Left kidney (tissue), 2 donors: ENCODE data around the gene BLVRB. TPM values are rescaled to one million over a fixed set of nuclear protein-coding genes. Genes with fewer than 3 reads are reported as not detected.
"Not testable (repeated sequence)": the region's sequence is repeated elsewhere in the genome, so short reads cannot be mapped to it uniquely, and the experiment has no call there.

ENCODE experiments used
- DNase-seq: peaks from one replicate; pipeline ENCODE4 v3.0.0-alpha.2; 2013
- polyA plus RNA-seq: library from polyadenylated mRNA; unstranded; fragments of 120-200 nt; gene quantifications from one replicate; pipeline ENCODE4 v1.2.1, GENCODE V29; 2013; ENCODE audit not compliant: insufficient read length

Gene BLVRB
- polyA plus RNA-seq, 1 donor: 26.7 TPM

DNA sequence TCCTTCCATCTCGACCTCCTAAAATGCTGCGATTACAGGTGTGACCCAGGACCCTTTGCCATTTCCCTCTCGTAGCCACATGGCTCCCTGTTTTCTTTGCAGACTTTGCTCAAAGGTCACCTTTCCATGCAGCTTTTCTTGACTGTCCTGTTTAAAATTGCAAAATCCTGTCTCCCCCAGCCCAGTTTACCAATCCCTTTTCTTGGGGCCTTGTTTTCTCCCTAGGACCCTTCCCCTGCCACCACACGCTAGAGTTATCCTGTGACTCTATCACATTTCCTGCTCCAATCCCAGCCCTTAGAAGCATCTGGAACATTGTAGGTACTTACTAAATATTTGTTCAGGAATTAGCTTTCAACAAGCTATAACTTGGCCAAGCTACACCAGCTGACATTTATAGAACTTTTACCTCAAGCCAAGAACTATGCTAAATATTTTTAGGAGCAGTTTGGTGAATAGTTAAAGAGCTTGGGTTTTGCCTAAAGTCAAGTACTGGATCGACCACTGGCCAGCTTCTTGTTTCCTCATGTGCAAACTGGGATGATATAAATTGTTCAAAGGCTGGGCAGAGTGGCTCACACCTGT is 12.3 kb downstream of the BLVRB start:
- no peak for DNase-seq

DNA sequence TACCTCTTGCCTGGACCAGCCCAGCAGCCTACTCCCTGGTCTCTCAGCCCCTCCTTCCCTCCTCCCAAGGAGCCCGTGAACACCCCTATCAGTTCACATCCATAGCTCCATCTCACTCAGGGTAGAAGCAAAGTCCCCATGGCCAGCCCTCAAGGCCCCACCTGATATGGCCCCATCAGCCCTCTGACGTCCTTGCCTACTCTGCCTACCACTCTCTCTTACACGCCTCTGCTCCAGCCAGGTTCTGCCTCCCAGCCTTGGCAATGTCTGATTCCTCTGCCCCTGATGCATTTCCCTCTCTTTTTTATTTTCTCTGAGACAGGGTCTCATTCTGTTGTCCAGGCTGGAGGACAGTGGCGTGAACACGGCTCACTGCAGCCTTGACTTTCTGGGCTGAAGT is 13.5 kb downstream of the BLVRB start:
- no peak for DNase-seq

DNA sequence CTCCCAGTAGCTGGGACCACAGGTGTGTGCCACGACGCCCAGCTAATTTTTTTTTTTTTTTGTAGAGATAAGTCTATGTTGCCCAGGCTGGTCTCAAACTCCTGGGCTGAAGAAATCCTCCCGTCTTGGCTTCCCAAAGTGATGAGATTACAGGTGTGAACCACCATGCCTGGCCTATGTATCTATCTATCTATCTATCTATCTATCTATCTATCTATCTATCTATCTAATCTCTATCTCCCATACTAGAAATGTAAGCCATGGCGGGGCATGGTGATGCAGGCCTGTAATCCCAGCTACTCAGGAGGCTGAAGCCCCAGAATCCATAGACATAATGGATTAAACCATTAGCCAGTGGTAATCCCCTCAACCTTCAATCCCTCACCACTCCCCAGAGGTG is 14.9 kb downstream of the BLVRB start:
- DNase-seq: no peak

GRCh38 chr19:40449506-40449905 is 16.0 kb downstream of the BLVRB start:
- no peak for DNase-seq

GRCh38 chr19:40446263-40446784 is 19.2 kb downstream of the BLVRB start:
- DNase-seq: no peak

DNA sequence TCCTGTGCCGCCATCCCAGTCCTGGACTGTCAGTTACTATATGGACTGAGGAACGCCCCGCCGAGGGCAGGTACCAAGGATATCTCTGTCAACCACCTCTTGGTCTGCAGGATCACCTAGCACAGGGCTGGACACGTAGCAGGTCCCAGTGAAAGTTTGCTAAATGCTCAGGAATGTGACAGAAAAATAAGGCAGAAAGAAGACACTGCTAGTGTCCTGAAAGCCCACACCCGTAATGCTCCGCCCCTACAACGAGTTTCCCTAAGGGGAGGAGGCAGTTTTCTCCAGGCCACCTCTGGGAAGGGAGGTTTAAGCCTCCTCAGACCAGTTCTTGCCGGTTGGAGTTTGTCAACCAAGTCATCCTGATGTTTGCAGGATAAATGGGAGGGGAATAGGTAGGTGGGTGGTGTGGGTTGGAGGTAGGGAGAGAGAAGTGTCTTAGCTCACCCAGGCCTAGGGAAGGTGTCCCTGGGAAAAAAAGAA is 19.7 kb downstream of the BLVRB start:
- DNase-seq: no peak

DNA sequence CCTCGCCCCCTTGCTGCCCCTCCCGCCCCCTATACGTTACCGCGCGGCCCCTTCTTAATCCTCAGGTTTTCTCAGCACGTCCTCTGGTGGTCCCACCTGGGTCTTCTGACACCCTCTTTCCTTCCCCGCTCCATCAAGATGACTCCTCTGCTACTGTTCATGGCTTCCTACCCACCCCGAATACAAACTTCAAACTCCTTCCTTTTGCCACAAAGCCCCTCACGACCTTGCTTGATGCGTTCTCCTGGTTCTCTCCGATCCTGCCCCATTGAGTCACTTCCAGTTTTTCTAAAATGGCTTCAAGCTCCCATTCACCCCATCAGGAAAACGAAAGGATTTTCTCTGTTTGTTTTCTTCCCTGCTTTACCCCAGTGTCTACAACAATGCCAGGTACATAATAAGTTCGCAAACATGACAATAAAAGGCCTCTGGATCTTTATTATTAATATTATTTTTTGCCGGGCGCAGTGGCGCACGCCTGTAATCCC is 20.7 kb downstream of the BLVRB start:
- DNase-seq: no peak

GRCh38 chr19:40444000-40444824 is 21.3 kb downstream of the BLVRB start, which contains the start of gene SERTAD3:
TSS of gene SERTAD3 (minus strand) at chr19:40444335. CDS start at chr19:40442080, 2,255 bp downstream.
- peak; percentile 97 for DNase-seq

- peak; percentile 100 for DNase-seq
Observed at GRCh38 chr19:40443131-40443999, 22.2 kb downstream of the BLVRB start.

- no peak for DNase-seq
Observed at GRCh38 chr19:40442328-40443130, 23.0 kb downstream of the BLVRB start.

- no peak for DNase-seq
Observed at GRCh38 chr19:40441719-40442253, 23.8 kb downstream of the BLVRB start.

- no peak for DNase-seq
Observed at GRCh38 chr19:40438284-40438683, 27.3 kb downstream of the BLVRB start.

GRCh38 chr19:40433391-40434216 is 31.9 kb downstream of the BLVRB start:
- DNase-seq: peak; percentile 94

- DNase-seq: not testable (repeated sequence)
Observed at GRCh38 chr19:40432760-40433159, 32.8 kb downstream of the BLVRB start.

GRCh38 chr19:40431698-40432097 is 33.8 kb downstream of the BLVRB start:
- no peak for DNase-seq

- DNase-seq: not testable (repeated sequence)
Observed at GRCh38 chr19:40430242-40430641, 35.3 kb downstream of the BLVRB start.

DNA sequence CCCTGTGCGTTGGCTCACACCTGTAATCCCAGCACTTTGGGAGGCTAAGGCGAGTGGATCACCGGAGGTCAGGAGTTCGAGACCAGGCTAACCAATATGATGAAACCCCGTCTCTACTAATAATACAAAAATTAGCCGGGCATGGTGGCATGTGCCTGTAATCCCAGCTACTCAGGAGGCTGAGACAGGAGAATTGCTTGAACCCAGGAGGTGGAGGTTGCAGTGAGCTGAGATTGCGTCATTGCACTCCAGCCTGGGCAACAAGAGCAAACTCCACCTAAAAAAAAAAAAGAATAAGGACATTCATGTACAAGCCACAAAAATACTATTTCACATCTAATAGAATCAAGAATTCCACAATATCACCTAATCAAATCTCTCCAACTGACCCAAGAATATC is 37.3 kb downstream of the BLVRB start:
- DNase-seq: not testable (repeated sequence)

DNA sequence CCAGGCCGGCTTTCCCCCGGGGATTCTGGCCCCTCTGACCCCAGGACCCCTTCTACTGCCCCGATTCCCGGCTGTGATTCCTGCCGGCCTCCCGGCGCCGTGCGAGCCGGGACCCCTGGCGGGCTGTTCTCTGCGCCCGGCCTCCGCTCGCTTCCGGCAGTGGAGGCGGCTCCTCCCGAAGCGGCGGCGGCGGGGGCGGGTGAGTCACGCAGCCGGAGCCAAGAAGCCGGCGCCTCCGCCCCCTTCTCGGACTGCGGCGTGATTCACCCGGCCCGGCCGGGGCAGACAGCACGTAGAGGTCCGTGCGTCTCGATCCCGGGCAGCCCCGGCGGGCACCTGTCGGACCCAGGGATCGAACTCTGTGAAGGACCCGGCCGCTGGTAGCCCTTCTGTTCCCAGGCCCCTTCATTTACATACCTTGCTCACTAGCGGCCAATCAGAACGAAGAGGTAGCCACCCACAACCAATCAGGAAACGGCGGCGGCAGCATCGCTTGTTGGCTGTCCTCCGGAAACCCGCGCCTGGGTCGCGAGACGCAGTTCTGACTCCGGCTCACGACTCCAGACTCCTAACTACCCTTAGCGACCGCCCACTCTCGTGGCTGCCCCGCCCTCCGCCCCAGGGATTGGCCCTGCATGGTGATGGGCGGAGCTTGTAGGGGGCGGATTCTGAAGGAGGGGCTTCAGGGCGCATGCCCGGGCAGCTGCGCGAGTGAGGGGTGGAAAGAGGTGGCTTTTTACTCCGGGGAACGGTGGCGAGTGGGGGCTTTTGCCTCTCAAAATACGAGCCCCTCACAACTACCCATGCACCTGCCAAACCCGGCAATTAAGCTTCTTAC is 39.9 kb downstream of the BLVRB start, which contains the start of gene SERTAD1:
SERTAD1 (minus strand) TSS at position 543 of the 838 bp plus-strand sequence. CDS start 2,446 bp downstream, outside the sequence.
- DNase-seq: peak; percentile 100
